CD4-positive, alpha-beta T cell treated with Interferon gamma for 1 hour (primary cell): ENCODE results near the gene SH3D19.
"Not testable (repeated sequence)": the region's sequence is repeated elsewhere in the genome, so short reads cannot be mapped to it uniquely, and the experiment has no call there.

Experiments
- DNase-seq: peaks from one replicate; pipeline ENCODE4 v3.0.0-alpha.2; 2020

Gene SH3D19

DNA sequence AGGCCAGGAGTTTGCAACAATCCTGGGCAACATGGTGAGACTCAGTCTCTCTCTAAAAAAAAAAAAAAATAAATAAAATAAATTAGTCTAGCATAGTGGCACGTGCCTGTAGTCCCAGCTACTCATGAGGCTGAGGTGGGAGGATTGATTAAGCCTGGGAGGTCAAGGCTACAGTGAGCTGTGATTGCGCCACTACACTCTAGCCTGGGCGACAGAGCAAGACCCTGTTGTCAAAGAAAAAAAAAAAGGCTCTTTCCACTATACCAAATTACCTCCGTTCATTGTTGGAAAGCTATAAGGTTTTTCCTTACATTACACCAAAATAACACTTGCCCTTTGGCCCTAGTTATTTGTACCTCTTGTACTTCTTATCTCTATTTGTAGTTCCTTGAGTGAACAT is 58.3 kb downstream of the SH3D19 start:
- DNase-seq = no peak

DNA sequence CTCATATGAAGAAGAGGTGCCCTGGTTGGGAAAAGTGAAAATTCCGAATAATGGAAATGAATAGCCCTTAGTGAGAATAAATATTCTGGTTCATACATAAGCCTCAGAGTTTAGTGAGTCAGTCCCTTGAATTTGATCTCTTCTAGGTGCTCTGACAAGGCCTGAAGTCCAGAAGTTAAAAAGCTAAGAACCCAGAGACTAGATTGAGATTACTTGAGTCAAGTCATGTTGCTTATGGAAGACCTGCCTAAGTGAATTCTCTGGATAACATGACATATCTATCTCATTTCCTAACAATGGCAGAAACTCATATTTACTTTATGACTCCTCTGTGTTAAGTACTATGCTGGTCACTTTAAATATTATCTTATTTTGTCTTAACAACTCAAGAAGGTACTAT is 58.9 kb downstream of the SH3D19 start:
- no peak for DNase-seq

GRCh38 chr4:151263455-151263854 is 62.0 kb downstream of the SH3D19 start:
- DNase-seq = no peak

DNA sequence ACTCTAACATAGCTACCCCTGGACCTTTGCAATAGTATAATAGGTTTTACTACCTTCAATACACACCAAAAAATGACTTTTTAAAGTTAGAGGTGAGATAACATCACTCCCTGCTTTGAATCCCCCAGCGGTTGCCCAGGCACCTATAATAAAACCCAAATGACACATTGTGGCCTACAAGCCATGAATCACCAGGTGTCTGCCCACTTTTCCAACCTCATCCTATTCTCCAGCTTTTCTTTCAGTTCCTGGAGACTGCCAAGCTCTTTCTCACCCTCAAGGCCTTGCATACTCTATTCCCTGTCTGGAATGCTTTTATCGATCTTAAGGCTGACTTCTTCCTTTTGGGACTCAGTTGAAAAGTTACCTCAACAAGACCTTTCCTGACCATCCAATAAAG is 64.9 kb downstream of the SH3D19 start:
- DNase-seq = no peak

DNA sequence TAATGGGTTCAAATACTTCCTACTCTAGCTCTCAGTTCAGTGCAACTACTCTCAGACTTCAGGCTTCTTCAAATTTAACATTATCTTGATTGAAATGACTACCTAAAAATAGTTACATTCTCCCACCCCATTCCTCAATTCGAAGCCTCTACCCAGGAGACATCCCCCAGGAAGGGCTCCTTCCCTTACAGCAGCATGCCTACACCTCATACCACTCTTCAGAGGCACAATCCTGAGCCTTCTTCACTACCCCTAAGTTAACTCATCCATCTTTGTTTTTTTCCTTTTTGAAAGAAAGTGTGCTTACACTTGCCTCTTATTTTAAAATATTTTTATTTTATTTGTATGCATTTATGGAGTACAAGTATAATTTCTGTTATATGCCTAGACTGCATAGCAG is 65.7 kb downstream of the SH3D19 start:
- DNase-seq = no peak

- no peak for DNase-seq
Measured at GRCh38 chr4:151257704-151258103, 67.7 kb downstream of the SH3D19 start.

GRCh38 chr4:151256134-151256533 is 69.3 kb downstream of the SH3D19 start:
- no peak for DNase-seq

DNA sequence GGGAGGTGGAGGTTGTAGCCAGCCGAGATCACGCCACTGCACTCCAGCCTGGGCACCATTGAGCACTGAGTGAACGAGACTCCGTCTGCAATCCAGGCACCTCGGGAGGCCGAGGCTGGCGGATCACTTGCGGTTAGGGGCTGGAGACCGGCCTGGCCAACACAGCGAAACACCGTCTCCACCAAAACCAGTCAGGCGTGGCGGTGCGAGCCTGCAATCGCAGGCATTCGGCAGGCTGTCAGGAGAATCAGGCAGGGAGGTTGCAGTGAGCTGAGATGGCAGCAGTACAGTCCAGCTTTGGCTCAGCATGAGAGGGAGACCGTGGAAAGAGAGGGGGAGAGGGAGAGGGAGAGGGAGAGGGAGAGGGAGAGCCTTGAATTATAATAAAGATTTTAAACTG is 69.7 kb downstream of the SH3D19 start:
- DNase-seq = not testable (repeated sequence)

DNA sequence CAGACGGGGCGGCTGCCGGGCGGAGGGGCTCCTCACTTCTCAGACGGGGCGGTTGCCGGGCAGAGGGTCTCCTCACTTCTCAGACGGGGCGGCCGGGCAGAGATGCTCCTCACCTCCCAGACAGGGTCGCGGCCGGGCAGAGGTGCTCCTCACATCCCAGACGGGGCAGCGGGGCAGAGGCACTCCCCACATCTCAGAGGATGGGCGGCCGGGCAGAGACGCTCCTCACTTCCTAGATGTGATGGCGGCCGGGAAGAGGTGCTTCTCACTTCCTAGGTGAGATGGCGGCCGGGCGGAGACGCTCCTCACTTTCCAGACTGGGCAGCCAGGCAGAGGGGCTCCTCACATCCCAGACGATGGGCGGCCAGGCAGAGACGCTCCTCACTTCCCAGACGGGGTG is 70.2 kb downstream of the SH3D19 start:
- DNase-seq = not testable (repeated sequence)

- DNase-seq = no peak
Measured at GRCh38 chr4:151251603-151252304, 73.7 kb downstream of the SH3D19 start.

- no peak for DNase-seq
Measured at GRCh38 chr4:151250706-151251105, 74.7 kb downstream of the SH3D19 start.

- no peak for DNase-seq
Measured at GRCh38 chr4:151248519-151248918, 76.9 kb downstream of the SH3D19 start.

DNA sequence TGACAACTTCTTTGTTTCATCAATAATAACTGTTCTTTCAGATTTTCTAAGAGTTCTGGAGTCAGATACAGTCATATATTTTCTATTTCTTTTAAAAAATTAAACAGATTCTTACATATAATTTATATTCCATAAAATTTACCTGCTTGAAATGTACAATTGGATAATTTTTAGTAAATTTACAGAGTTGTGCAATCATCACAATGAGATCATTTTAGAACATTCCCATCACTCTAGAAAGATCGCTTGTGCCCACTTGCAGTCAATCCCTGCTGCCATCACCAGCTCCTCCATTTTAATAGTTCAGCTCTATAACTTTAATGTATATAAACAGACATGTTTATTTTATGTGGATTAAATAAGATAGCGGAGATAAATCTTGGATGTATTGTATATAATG is 78.0 kb downstream of the SH3D19 start:
- DNase-seq = no peak

GRCh38 chr4:151246742-151247141 is 78.7 kb downstream of the SH3D19 start:
- no peak for DNase-seq

GRCh38 chr4:151242305-151242704 is 83.1 kb downstream of the SH3D19 start:
- DNase-seq = no peak

GRCh38 chr4:151239608-151240007 is 85.8 kb downstream of the SH3D19 start:
- no peak for DNase-seq

DNA sequence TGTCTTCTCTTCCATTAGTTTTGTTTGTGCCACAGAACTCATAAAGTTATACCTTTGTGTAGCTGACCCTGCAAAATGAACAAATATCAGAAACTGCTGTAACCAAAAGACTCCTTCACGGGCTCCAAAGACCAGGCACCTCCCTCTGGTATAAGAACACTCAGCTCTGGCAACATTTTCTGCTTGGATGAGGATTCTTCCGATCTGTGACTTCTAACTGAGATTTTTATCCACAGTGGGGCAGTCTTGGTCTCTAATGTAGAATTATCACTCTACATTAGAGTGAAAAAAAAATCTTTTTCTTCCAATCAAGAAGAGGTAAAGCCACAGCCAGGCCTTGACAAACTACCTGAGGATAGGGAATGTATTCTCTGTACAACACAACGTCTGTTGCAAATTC is 86.9 kb downstream of the SH3D19 start:
- DNase-seq = no peak

DNA sequence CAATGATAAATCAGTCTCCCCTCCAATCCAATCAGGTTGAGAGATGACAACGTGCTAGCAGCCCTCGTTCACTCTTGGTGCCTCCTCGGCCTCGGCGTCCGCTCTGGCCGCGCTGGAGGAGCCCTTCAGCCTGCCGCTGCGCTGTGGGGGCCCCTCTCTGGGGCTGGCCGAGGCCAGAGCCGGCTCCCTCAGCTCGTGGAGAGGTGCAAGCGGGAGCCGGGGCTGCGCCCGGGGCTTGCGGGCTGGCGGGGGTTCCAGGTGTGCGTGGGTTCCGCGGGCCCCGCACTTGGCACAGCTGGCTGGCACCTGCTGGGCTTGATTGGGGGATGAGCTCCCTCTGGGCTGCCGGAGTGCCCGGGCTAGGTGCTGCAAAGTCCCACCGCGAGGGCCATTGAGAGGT is 89.4 kb downstream of the SH3D19 start:
- no peak for DNase-seq

- DNase-seq = not testable (repeated sequence)
Measured at GRCh38 chr4:151235373-151235772, 90.0 kb downstream of the SH3D19 start.

- DNase-seq = no peak
Measured at GRCh38 chr4:151233600-151233999, 91.8 kb downstream of the SH3D19 start.

DNA sequence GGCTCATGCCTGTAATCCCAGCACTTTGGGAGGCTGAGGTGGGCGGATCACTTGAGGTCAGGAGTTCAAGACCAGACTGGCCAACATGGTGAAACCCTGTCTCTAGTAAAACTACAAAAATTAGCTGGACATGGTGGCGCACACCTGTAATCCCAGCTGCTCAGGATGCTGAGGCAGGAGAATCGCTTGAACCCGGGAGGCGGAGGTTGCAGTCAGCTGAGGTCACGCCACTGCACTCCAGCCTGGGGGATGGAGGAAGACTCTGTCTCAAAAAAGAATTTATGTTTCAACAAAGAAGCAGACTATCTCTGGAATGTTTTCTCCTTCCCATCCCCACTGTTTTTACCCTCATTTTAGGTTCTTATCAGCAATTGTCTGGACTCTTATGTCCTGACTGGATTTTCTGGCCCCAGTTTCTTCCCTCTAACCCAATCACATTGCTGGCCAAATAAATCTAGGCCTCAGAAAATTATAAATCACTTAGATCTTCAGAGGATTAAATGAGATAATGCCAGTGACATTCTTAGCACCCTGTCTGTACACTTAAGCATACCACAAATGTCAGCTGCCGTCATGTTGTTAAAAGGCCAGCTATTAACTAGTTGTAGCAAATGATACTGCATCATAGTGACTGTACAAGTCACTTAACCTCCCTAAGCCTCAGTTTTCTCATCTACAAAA is 93.3 kb downstream of the SH3D19 start:
- no peak for DNase-seq

DNA sequence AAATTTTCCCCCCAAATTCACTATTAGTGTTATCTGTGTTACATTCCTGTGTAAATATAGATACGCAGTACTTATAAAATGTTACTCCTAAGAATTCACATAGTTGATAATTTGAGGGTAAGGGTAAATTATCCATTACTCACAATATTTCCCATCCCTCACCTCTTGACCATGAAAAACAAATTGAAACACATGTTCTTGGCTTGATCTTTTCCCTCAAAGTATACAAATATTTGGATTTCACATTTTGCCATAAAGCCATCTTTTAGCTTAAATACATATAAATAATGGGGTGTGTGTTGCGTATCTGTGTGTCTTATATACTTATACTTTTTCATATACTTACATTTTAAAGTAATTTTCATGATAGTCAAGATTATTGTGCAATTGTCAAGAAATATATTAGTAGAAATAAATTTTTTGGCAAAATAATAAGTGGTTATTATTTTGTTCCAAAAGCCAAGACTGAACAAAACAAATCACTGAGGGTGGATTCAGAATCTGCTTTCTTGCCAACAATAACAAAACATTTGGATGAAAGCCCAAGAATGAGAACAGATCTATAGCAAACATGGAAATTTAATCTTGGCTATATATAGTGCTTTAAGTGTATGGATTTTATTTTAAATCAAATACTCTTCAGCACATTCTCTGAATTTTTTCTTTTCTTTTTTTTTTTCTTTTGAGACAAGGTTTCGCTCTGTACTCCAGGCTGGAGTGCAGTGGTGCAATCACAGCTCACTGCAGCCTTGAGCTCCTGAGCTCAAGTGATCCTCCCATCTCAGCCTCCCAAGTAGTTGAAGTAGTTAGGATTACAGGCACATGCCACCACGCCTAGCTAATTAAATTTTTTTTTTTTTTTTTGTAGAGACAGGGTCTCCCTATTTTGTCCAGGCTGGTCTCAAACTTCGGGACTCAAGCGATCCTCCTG is 97.0 kb downstream of the SH3D19 start:
- DNase-seq = no peak

DNA sequence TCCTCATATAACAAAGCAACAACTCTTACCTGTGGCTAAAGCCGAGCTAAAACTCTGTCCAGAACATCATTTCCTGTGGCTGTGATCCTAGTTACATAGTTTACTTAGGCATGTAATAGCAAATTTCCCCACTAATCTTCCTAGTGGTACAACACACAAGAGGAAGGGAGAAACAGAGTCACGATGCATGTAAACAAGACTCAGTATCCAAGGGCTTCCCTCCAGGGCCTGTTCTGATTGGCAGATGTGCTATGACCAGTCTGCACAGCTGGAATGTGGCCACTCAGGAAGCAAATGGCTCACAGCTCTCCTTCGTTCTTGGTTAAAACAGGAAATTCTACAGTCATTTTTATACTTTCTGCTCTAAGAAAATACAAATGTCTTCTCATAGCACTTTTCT is 97.7 kb downstream of the SH3D19 start:
- no peak for DNase-seq

GRCh38 chr4:151227172-151227571 is 98.2 kb downstream of the SH3D19 start:
- no peak for DNase-seq
